GM18909 (cell line): ENCODE data around the gene CD164.
"Not testable (repeated sequence)": the region's sequence is repeated elsewhere in the genome, so short reads cannot be mapped to it uniquely, and the experiment has no call there.

Source experiments
- ATAC-seq: cut with Tn5 transposase; IDR thresholded peaks from one replicate; pipeline ENCODE4 v1.9.1; 2021; ENCODE audit warnings: mild to moderate bottlenecking; ENCODE audit not compliant: unreplicated experiment, poor library complexity

Gene CD164

DNA sequence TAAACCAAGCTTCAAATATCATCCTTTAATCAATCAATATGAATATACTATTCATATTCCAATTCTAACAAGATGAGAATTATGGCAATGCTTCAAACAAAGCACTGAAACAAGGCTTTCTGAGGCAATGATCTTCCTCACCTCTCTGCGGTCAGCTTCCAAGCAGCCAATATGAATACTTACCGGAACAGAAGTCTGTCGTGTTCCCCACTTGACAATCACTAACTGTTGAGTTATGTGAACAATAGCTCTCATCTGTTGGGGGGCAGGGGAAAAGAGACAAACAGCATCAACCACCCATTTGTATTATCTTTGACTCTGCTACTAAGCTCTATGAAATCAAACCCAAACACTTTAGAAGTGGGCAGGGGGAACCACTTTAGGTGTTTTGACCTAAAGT lies 4.5 kb downstream of the CD164 start:
- ATAC-seq: no peak

DNA sequence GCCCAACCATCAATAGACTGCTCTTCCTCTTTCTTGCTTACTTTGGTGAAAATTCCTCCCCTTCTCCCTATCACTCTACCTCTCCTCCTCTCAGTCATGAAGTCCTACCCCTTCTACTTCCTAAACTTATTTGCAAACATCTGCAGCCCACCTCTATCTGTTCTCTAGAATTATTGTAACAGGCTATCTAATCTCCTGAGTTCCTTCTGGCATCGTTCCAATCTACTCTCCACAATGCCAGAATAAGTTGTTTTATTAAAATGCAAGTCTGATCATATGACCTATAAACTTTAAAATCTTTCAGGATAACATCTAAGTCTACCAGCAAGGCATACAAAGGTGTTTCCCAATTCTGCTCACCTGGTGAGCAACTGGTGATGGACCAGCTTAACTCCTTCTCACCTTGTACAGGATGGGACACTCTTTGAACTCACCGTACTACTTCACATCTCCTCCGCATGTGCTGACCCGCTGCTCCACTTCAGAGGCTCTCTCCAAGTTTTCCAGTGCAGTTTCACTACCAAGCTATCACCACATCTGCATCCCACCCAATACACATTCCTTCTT lies 7.9 kb downstream of the CD164 start:
- ATAC-seq: no peak

GRCh38 chr6:109373762-109374161 lies 8.5 kb downstream of the CD164 start:
- peak; percentile 95 for ATAC-seq

DNA sequence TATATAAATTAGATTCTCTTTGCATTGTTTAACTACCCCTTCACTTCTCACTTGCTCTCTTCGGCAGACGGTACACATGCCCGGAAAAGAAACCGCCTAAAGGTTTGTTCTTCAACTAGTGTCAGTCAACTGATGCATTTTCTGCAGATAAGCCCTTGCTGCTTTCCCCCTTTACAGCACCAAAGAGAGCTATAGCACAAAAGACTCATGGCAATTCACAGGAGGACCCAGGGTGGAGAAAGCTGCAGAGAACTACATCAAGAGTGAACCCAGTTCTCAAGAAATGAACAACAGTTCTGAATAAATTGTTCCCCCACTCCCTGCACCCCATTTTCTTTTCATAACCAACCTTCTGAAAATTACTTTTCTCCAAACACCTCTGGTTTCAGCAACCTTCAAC lies 8.9 kb downstream of the CD164 start:
- peak; percentile 2 for ATAC-seq

- no peak for ATAC-seq
Observed at GRCh38 chr6:109372130-109372529, 10.1 kb downstream of the CD164 start.

DNA sequence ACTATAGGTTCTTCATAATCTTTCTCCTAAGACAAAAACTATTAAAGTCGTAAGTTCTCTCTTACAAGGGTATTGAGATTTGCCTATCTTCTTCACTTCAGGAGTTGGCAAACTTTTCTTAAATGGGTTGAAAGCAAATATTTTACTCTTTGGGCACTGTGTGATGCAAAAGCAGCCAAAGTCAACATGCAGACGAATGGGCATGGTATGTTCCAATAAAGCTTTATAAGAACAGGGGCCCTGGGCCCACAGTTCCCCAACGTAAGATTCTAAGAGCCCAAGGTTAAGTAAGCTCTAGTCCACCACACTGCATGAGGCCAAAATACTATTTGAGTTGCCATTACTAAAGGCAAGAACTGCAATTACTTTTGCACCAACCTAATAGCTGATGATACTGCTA lies 11.5 kb downstream of the CD164 start:
- no peak for ATAC-seq

- ATAC-seq: no peak
Observed at GRCh38 chr6:109370336-109370735, 11.9 kb downstream of the CD164 start.

DNA sequence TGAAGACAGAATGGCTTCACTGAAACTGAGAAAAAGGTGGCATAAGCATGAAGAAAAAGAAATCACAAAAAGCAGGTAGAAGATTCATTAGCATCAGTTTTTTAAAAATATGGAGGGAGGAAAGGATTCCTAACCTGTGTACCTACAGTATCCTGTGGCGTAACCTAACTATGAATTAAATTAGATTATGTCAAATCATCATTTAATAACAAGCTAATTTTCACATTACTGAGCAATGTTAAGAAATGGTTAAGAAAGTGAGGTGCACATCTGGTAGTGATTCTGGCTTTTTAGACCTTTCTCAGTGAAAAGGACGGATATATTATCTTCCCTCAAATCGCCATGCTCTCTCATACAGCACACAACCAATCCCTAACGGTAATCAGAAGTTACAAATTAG lies 12.5 kb downstream of the CD164 start:
- no peak for ATAC-seq

DNA sequence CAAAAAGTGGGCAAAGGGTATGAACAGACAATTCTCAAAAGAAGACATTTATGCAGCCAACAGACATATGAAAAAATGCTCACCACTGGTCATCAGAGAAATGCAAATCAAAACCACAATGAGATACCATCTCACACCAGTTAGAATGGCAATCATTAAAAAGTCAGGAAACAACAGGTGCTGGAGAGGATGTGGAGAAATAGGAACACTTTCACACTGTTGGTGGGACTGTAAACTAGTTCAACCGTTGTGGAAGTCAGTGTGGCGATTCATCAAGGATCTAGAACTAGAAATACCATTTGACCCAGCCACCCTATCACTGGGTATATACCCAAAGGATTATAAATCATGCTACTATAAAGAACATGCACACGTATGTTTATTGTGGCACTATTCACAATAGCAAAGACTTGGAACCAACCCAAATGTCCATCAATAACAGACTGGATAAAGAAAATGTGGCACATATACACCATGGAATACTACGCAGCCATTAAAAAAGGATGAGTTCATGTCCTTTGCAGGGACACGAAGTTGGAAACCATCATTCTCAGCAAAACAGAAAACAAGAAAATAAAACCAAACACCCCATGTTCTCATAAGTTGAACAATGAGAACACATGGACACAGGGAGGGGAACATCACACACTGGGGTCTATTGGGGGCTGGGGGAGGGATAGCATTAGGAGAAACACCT lies 17.7 kb downstream of the CD164 start:
- not testable (repeated sequence) for ATAC-seq

- ATAC-seq: no peak
Observed at GRCh38 chr6:109363753-109364152, 18.5 kb downstream of the CD164 start.

DNA sequence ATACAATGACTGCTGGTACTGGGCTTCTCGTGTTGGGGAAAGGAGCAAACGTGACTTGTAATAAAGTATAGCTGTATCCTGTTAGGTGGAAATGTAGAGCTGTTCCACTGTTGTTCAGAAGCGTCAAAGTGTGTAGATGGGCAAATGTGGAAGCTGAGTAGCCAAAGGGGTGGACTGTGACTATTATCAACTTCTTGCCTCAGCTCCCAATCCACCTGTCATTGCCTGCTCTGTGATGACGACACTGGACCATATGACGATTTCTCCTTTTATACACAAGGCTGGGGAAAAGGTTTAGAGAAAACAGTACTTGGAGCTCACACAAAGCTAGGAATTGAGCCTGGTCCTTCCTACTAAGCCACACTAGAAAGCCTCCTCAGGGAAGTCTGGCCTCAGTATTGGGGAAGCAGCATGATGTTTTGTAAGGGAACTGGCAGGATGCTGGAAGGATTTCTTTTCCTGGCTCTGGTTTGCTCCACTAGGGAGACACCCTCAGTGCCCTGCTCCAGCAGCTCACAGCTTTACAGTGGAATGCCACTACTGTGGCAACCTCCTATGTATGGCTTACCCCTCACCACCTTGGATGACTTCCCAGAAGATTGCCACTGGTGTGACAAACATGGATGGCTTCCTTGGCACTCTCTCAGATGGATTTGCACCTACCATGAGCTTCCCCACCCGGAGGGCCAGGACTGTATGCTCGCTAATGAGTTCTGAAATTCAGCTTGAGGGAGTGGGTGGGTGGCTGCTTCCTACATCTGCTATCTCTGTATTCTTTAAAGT lies 20.0 kb downstream of the CD164 start:
- no peak for ATAC-seq

GRCh38 chr6:109360791-109361190 lies 21.5 kb downstream of the CD164 start:
- no peak for ATAC-seq

DNA sequence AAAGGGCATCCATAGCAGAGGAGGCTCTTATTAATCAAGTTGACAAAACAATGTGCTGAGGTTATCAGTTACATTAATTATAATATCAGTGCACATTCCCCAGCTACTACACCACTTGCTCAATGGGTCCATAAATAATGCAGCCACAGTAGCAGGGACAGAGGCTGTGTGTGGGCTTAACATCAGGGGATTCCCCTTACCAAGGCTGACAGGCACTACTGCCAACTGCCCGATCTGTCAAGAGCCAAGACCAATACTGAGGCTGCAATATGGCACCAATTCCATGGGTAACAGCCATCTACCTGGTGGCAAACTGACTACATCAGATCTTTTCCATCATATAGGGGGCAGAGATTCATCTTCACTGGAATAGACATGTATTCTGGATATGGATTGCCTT lies 22.0 kb downstream of the CD164 start:
- no peak for ATAC-seq

DNA sequence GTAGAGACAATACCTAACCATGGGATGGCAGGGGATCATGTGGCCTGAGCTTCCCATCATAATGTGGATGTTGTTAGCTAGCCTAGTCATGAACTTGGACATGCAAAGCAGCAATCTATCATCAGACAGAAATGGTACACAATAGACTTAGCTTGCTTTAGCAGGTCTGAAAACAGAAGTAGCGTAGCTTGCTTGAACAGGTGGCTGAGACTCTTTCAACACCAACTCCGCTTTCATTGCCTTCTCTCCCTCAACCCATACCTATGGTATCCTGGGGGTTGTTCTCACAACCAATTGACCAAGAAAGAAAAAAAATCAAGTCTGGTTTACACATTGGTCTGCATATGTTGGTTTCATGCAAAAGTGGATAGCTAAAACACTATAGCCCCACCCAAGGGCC lies 23.0 kb downstream of the CD164 start:
- ATAC-seq: no peak

DNA sequence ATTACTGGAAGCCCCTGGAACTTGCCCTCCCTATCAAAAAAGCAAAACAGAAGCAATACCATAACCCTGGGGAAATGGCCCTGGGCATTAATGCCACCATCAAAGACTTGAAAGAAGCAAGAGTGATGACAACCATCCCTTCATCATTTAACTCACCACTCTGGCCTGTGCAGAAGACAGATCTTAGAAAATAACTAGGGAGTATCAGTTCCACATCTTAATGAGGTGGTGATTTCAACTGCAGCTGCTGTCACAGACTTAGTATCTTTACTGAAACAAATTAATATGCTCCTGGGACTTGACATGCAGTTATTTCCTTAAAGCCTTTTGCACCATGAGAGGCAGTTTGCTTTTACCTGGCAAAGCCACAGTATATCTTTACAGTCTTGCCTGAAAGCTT lies 24.1 kb downstream of the CD164 start:
- no peak for ATAC-seq

GRCh38 chr6:109356237-109356636 lies 26.0 kb downstream of the CD164 start:
- ATAC-seq: no peak

- ATAC-seq: no peak
Observed at GRCh38 chr6:109351231-109352130, 30.8 kb downstream of the CD164 start.

DNA sequence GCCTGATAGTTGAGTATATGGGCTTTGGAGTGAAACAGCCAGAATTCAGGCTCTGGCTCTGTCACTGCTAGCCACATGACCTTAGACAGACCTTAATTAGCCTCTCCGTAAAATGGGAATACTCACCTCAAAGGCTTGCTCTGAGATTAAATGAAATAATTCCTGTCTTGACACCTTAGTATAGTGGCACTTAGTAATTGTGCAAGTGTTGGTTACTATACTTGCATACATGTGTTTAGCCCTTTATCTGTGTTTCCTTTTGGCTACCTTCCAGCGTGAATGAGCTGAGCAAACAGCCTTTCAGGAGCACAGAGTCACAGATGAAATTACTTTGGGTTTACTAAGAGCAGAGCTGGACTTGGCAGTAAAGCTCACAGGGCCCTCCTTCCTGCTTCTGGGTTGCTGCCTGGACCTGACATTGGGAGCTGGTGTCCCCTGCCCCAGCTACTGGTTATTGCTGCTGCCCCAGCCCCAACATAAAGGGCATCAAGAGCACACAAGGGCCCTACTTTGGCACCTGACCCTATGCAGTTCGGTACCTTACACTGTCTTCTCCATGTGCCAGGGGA lies 32.8 kb downstream of the CD164 start:
- ATAC-seq: no peak

- ATAC-seq: no peak
Observed at GRCh38 chr6:109348226-109348625, 34.0 kb downstream of the CD164 start.

DNA sequence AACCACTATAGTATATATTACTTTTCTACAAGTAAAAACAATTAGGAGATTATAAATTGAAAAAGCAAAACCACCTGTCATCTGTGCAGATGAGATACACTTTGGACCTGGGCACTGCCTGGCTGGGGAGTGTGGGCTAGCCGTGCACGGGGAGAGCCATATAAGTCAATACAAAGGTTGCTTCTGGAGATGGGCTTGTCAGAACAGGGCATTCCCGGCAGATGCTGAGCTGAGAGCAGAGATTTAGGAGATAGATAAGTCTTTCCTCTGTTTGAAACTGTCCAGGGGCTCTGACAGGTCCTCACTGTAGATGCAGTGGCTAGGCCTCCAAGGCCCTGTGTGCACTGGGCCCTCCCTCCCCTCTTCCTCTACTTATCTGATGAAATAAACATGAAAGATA lies 34.5 kb downstream of the CD164 start:
- ATAC-seq: no peak
